IPS-20b (cell line): ENCODE results near the gene ZBTB20.

Experiments used
- H3K27ac ChIP-seq: one replicate; pipeline ENCODE4 v1.5.1; 2013; ENCODE audit warnings: low read length
- H3K27me3 ChIP-seq: 2 replicates; pipeline ENCODE4 v1.6.1; 2013; ENCODE audit warnings: mild to moderate bottlenecking, low read length, inconsistent platforms; ENCODE audit not compliant: insufficient read depth
- H3K36me3 ChIP-seq: 2 replicates; pipeline ENCODE4 v1.6.1; 2013; ENCODE audit warnings: low read depth, mild to moderate bottlenecking, inconsistent platforms, low read length, moderate library complexity; ENCODE audit not compliant: insufficient read depth
- H3K4me1 ChIP-seq: 2 replicates; pipeline ENCODE4 v1.6.1; 2013; ENCODE audit warnings: mild to moderate bottlenecking, control low read depth, inconsistent platforms, low read length, moderate library complexity; ENCODE audit not compliant: insufficient read depth
- H3K4me3 ChIP-seq: 2 replicates; pipeline ENCODE4 v1.5.1; 2013; ENCODE audit warnings: mild to moderate bottlenecking, low read length, inconsistent platforms
- H3K9ac ChIP-seq: 2 replicates; pipeline ENCODE4 v1.6.1; 2013; ENCODE audit warnings: low read depth, mild to moderate bottlenecking, inconsistent platforms, low read length, moderate library complexity
- H3K9me3 ChIP-seq: 2 replicates; pipeline ENCODE4 v1.6.1; 2013; ENCODE audit warnings: mild to moderate bottlenecking, low read depth, low read length, inconsistent platforms; ENCODE audit not compliant: insufficient read depth

The ZBTB20 gene

DNA sequence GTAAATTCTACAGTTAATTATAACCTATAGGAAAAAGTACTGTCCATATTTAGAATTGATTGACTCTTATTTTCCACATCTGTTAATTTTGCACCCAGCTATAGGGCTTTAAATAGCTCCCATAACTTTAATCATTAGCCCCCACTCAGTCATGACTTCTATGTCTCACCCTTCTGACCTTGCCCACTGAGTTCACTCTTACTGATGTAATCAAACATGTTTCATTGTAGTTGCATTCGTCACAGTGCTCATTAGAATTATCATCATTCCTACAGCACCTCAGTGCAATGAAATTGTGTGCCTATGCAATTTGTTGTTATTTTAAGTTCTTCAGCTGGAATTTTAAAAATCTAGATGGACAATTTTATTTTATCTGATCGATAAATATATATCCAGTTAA lies 701.9 kb downstream of the ZBTB20 start:
- H3K4me3 ChIP-seq, result no peak overlapping the region
- H3K9ac ChIP-seq, result no peak overlapping the region
- H3K9me3 ChIP-seq, result no peaks in the 10 kb centered on the region
- no peaks in the 10 kb centered on the region for H3K27me3 ChIP-seq
- H3K36me3 ChIP-seq, result no peaks in the 10 kb centered on the region
- H3K4me1 ChIP-seq, result no peaks in the 10 kb centered on the region
- H3K27ac ChIP-seq, result no peak overlapping the region

DNA sequence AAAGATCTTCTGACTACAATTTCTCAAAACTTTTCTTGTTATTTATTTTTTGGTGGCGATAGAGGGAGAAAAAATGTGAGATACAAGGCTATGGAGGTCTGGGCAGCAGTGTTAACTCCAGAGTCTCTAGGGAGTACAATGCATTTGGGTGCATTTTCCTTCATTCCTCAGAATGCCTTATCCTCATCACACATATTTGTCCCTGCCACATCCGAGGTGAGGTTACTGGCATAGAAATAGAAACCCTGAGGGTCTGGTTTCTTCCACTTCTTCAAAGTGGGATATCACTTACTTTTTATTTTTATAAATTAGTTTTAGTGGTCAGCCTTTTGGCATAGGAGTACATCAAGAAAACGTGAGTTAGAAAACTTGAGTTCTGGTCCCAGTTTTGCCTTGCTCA lies 702.9 kb downstream of the ZBTB20 start:
- Histone ChIP-seq H3K9ac (no peak overlapping the region), H3K36me3 (no peaks in the 10 kb centered on the region), H3K27ac (no peak overlapping the region), H3K27me3 (no peaks in the 10 kb centered on the region), H3K9me3 (no peaks in the 10 kb centered on the region), H3K4me3 (no peak overlapping the region), H3K4me1 (no peaks in the 10 kb centered on the region)

GRCh38 chr3:114442246-114442645 lies 704.8 kb downstream of the ZBTB20 start:
- no peaks in the 10 kb centered on the region; the same call in 1 of the 2 replicates for H3K4me1 ChIP-seq
- no peak overlapping the region for H3K27ac ChIP-seq
- H3K9ac ChIP-seq, result no peak overlapping the region
- H3K9me3 ChIP-seq, result no peaks in the 10 kb centered on the region
- no peaks in the 10 kb centered on the region for H3K36me3 ChIP-seq
- H3K27me3 ChIP-seq, result no peaks in the 10 kb centered on the region
- H3K4me3 ChIP-seq, result no peak overlapping the region

DNA sequence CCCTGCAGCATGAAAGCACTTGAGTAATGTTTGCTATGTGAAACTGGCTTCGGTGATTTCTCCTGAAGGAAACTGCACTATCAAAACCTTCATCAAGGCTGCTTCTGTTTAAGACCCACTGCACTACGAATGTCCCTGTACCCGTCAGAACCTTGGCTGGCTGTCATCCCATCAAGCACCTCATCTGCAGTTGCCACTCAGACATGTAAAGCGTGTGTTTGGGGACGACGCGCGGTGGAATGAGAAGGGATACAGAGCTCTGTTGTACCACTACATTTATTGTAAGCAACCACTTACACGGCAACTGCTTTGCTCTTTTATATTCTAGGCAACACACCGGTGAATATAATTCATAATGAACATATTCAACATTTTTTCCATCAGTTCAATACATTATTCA lies 705.7 kb downstream of the ZBTB20 start:
- no peaks in the 10 kb centered on the region for H3K36me3 ChIP-seq
- no peaks in the 10 kb centered on the region for H3K27me3 ChIP-seq
- H3K27ac ChIP-seq, result no peak overlapping the region
- no peak overlapping the region for H3K9ac ChIP-seq
- no peak overlapping the region for H3K4me3 ChIP-seq
- H3K9me3 ChIP-seq, result no peaks in the 10 kb centered on the region
- no peaks in the 10 kb centered on the region; the same call in 1 of the 2 replicates for H3K4me1 ChIP-seq

DNA sequence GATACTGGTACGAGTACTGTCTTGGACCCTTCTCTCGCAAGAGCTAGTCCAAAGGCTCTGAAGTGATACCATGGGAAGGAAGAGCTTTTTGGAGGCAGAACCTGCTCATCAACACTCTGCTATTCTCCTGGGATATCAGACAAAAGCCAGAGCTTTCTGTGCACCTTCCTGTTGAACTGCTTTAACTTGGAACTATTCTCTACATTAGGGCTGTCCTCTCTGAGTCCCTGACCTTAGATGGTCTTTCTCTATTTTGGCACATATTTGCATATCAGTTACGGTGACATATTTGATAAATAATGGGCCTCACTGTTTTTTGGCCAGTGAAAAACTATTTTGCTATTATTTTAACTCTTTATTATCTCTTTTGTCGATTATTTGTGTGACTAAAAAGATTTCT lies 706.4 kb downstream of the ZBTB20 start:
- no peaks in the 10 kb centered on the region; the same call in 1 of the 2 replicates for H3K4me1 ChIP-seq
- no peak overlapping the region for H3K4me3 ChIP-seq
- H3K9ac ChIP-seq, result no peak overlapping the region
- no peaks in the 10 kb centered on the region for H3K9me3 ChIP-seq
- H3K27ac ChIP-seq, result no peak overlapping the region
- no peaks in the 10 kb centered on the region for H3K27me3 ChIP-seq
- H3K36me3 ChIP-seq, result no peaks in the 10 kb centered on the region

GRCh38 chr3:114439284-114439683 lies 707.8 kb downstream of the ZBTB20 start:
- H3K4me1 ChIP-seq, result no peaks in the 10 kb centered on the region; the same call in 1 of the 2 replicates
- no peak overlapping the region for H3K4me3 ChIP-seq
- H3K9ac ChIP-seq, result no peak overlapping the region
- H3K36me3 ChIP-seq, result no peaks in the 10 kb centered on the region
- H3K9me3 ChIP-seq, result no peaks in the 10 kb centered on the region
- H3K27me3 ChIP-seq, result no peaks in the 10 kb centered on the region
- H3K27ac ChIP-seq, result no peak overlapping the region

- Histone ChIP-seq H3K27me3 (no peaks in the 10 kb centered on the region), H3K4me1 (no peaks in the 10 kb centered on the region; the same call in 1 of the 2 replicates), H3K4me3 (no peak overlapping the region), H3K27ac (no peak overlapping the region), H3K9me3 (no peaks in the 10 kb centered on the region), H3K9ac (no peak overlapping the region), H3K36me3 (no peaks in the 10 kb centered on the region)
These were observed 709.2 kb downstream of the ZBTB20 start for GRCh38 chr3:114437897-114438296.

DNA sequence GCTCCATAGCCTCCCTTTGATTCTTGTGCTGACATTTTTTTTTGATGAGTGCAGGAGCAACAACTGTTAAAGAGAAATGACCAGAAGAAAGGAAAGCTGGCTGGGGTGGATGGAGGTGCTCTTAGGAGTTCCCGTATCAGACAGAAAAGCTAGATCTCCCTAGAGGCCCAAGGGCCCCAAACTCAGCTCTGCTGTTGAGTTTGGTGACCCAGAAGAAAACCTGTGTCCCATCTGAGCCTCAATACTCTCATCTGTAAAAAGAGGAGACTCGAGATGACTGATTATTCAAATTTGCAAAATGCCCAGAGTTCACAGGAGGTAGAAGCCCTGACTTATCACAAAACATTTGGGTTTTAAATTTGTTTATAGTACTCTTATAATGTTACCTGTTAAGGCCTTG lies 710.9 kb downstream of the ZBTB20 start:
- Histone ChIP-seq H3K4me1 (no peaks in the 10 kb centered on the region; the same call in 1 of the 2 replicates), H3K9ac (no peak overlapping the region), H3K36me3 (no peaks in the 10 kb centered on the region), H3K4me3 (no peak overlapping the region), H3K27me3 (no peaks in the 10 kb centered on the region), H3K27ac (no peak overlapping the region), H3K9me3 (no peaks in the 10 kb centered on the region)

DNA sequence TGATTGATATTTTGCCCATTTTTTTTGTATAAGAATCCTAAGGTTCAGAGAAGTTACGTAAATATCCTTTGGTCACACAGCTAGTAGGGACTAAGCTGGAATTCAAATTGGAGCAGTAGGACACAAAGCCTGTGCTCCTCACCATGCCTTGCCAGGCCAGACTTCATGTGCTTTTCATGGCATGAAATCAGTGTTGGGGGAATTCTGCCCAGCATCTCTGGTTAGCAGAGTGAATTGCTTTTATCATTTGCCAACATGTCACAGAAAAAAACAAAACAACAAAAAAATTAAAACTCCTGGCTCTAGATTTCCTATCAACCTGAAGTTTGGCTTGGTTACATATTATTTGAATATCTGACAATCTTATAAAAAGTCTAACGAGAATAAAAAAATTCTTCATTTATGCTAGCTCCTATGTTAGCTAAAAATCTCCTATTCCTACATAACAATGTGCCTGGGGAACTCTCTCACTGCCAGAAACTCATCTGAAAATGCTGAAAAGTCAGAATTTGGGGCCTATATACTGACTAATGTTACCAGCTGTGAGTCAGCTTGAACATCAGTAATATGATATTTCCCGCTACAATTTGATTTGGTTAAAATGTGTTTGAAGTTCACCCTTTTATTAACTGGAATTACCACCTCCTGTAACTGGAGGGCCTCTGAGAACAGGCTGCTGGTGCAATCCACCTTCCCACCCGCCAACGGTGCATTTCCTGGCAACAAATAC lies 711.5 kb downstream of the ZBTB20 start:
- Histone ChIP-seq H3K36me3 (no peaks in the 10 kb centered on the region), H3K9ac (no peak overlapping the region), H3K27ac (no peak overlapping the region), H3K4me3 (no peak overlapping the region), H3K4me1 (no peaks in the 10 kb centered on the region; the same call in 1 of the 2 replicates), H3K27me3 (no peaks in the 10 kb centered on the region), H3K9me3 (no peaks in the 10 kb centered on the region)

DNA sequence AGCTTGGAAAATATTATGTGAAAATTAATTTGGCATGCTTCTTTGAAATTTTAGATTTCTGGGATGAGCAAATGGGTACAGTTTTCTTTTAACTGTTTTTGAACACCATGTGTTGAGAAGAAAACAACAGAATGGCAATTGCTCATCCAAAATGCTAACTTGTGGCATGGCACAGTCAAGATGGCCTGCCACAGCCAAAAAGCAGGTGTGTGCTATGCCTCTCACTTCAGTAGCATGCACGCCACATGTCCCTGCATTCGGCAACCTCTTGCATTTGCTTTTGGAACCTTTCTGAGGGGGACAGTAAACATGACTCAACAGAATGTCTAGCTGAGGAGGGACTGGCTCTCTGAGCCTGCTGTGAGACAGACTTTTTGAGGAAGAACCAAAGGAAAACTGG lies 714.8 kb downstream of the ZBTB20 start:
- Histone ChIP-seq H3K27ac (no peak overlapping the region), H3K4me1 (peaks cover 6% of the 10 kb centered on the region; the same call in 1 of the 2 replicates), H3K9ac (no peak overlapping the region), H3K27me3 (no peaks in the 10 kb centered on the region), H3K4me3 (no peak overlapping the region), H3K9me3 (no peaks in the 10 kb centered on the region), H3K36me3 (no peaks in the 10 kb centered on the region)

- Histone ChIP-seq H3K4me3 (no peak overlapping the region), H3K9ac (no peak overlapping the region), H3K27me3 (no peaks in the 10 kb centered on the region), H3K36me3 (no peaks in the 10 kb centered on the region), H3K27ac (no peak overlapping the region), H3K9me3 (no peaks in the 10 kb centered on the region), H3K4me1 (peaks cover 6% of the 10 kb centered on the region; the same call in 1 of the 2 replicates)
These were observed 719.0 kb downstream of the ZBTB20 start for GRCh38 chr3:114428044-114428595.
